ENCODE measurements around the gene PHETA1. TPM values are rescaled to one million over a fixed set of nuclear protein-coding genes. Genes with fewer than 3 reads are reported as not detected.
"Not testable (repeated sequence)": the region's sequence is repeated elsewhere in the genome, so short reads cannot be mapped to it uniquely, and the experiment has no call there.

Gene PHETA1
- polyA plus RNA-seq, 3 donors: 3.4 to 15.3 (median 4.9) TPM

DNA sequence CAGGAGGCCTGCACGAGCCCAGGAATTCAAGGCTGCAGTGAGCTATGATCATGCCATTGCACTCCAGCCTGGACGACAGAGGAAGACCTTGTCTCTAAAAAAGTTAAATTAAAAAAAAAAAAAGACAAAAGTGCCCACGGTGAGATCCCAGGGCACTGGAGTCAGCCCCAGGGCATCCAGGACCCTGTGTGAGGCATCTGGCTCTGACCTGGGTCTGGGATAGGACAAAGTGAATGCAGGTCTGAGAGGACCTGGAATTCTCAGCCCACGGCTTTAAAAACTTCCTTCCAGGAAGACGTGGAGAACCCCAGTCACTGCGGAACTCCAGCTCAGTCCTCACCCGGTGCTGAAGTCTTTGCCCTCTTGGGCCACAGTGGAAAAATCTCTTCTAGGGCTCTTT is 33.1 kb downstream of the PHETA1 start:
- no peaks in the 10 kb centered on the region for H3K36me3 Mint-ChIP-seq
- no peak overlapping the region for H2AFZ ChIP-seq (ENCODE audit: insufficient read depth, low read depth, low read length, poor library complexity, severe bottlenecking)
- no peaks in the 10 kb centered on the region for H3K36me3 ChIP-seq (replicated peaks in 1 of 2; ENCODE audit: control insufficient read depth in 1 of 2, insufficient read depth in 2 of 2, low read length in 2 of 2)
- intact Hi-C loops (cut with micrococcal nuclease): no loop called here
- TF ChIP-seq, protein P1, sequence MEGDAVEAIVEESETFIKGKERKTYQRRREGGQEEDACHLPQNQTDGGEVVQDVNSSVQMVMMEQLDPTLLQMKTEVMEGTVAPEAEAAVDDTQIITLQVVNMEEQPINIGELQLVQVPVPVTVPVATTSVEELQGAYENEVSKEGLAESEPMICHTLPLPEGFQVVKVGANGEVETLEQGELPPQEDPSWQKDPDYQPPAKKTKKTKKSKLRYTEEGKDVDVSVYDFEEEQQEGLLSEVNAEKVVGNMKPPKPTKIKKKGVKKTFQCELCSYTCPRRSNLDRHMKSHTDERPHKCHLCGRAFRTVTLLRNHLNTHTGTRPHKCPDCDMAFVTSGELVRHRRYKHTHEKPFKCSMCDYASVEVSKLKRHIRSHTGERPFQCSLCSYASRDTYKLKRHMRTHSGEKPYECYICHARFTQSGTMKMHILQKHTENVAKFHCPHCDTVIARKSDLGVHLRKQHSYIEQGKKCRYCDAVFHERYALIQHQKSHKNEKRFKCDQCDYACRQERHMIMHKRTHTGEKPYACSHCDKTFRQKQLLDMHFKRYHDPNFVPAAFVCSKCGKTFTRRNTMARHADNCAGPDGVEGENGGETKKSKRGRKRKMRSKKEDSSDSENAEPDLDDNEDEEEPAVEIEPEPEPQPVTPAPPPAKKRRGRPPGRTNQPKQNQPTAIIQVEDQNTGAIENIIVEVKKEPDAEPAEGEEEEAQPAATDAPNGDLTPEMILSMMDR (IDR thresholded peaks at IDR 0.05): no peak
- H3K4me1 ChIP-seq (ENCODE audit: control insufficient read depth in 1 of 2, insufficient read depth in 2 of 2, low read length in 2 of 2): peaks cover 4 to 6% of the 10 kb centered on the region in 2 donors
- H3K27ac ChIP-seq (ENCODE audit: low read depth in 1 of 2, low read length in 2 of 2): no peak overlapping the region
- 79% methylated on average over 5 of the region's 7 CpGs for WGBS (ENCODE audit: insufficient coverage)
- peaks cover 9% of the 10 kb centered on the region for H3K4me1 Mint-ChIP-seq
- H3K27me3 Mint-ChIP-seq (ENCODE audit: low read depth in 3 of 3): peaks cover 0 to 5% (median 3%) of the 10 kb centered on the region in 3 donors
- H3K4me3 Mint-ChIP-seq: no peak overlapping the region
- no peaks in the 10 kb centered on the region for H3K9me3 ChIP-seq (replicated peaks in 1 of 2; ENCODE audit: control insufficient read depth in 1 of 2, insufficient read depth in 1 of 2, low read length in 2 of 2)
- H3K27me3 ChIP-seq (ENCODE audit: control insufficient read depth in 2 of 2, insufficient read depth in 2 of 2, low read length in 2 of 2): no peaks in the 10 kb centered on the region
- H3K9ac ChIP-seq (ENCODE audit: insufficient read depth, low read length, poor library complexity, severe bottlenecking): no peak overlapping the region
- no peak overlapping the region for H3K4me2 ChIP-seq (replicated peaks; ENCODE audit: extremely low read depth, low read length, poor library complexity, severe bottlenecking)
- H3K79me2 ChIP-seq (ENCODE audit: insufficient read depth, low read length): no peaks in the 10 kb centered on the region
- H4K20me1 ChIP-seq (ENCODE audit: insufficient read depth, low read length): no peaks in the 10 kb centered on the region
- H3K9me3 Mint-ChIP-seq: no peaks in the 10 kb centered on the region
- H3K4me3 ChIP-seq (replicated peaks in 1 of 3; ENCODE audit: low read depth in 2 of 3, low read length in 3 of 3): no peak overlapping the region
- no peak for DNase-seq
- H3K27ac Mint-ChIP-seq: no peak overlapping the region

DNA sequence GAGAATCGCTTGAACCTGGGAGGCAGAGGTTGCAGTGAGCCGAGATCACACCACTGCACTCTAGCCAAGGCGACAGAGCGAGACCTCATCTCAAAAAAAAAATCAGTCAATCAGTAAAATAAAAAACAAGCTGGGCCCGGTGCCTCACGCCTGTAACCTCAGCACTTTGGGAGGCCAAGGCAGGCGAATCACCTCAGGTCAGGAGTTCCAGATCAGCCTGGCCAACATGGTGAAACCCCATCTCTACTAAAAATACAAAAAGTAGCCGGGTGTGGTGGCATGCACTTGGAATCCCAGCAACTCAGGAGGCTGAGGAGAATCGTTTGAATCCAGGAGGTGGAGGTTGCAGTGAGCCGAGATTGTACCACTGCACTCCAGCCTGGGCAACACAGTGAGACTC is 33.6 kb downstream of the PHETA1 start:
- H3K9me3 Mint-ChIP-seq; H2AFZ ChIP-seq (ENCODE audit: insufficient read depth, low read depth, low read length, poor library complexity, severe bottlenecking); H3K9me3 ChIP-seq (replicated peaks in 1 of 2; ENCODE audit: control insufficient read depth in 1 of 2, insufficient read depth in 1 of 2, low read length in 2 of 2); intact Hi-C loops (cut with micrococcal nuclease); H3K4me3 ChIP-seq (replicated peaks in 1 of 3; ENCODE audit: low read depth in 2 of 3, low read length in 3 of 3); H3K36me3 Mint-ChIP-seq; H3K4me1 ChIP-seq (ENCODE audit: control insufficient read depth in 1 of 2, insufficient read depth in 2 of 2, low read length in 2 of 2); H3K4me3 Mint-ChIP-seq; H3K4me1 Mint-ChIP-seq; H4K20me1 ChIP-seq (ENCODE audit: insufficient read depth, low read length); H3K27me3 ChIP-seq (ENCODE audit: control insufficient read depth in 2 of 2, insufficient read depth in 2 of 2, low read length in 2 of 2); H3K79me2 ChIP-seq (ENCODE audit: insufficient read depth, low read length); H3K27ac ChIP-seq (ENCODE audit: low read depth in 1 of 2, low read length in 2 of 2); DNase-seq; H3K27ac Mint-ChIP-seq; H3K36me3 ChIP-seq (replicated peaks in 1 of 2; ENCODE audit: control insufficient read depth in 1 of 2, insufficient read depth in 2 of 2, low read length in 2 of 2); H3K9ac ChIP-seq (ENCODE audit: insufficient read depth, low read length, poor library complexity, severe bottlenecking); H3K27me3 Mint-ChIP-seq (ENCODE audit: low read depth in 3 of 3); H3K4me2 ChIP-seq (replicated peaks; ENCODE audit: extremely low read depth, low read length, poor library complexity, severe bottlenecking): not testable (repeated sequence)
- WGBS (ENCODE audit: insufficient coverage): 100% methylated on average over 3 of the region's 10 CpGs
